Tongue (tissue), 2 donors: ENCODE data around the gene GPR31. TPM values are rescaled to one million over a fixed set of nuclear protein-coding genes. Genes with fewer than 3 reads are reported as not detected.
A peak's percentile ranks its signal among the peaks of the same experiment; 100 is the strongest.

Source experiments
- DNase-seq: peaks from one replicate; pipeline ENCODE4 v3.0.0-alpha.2; 2015
- total RNA-seq: library from RNA; depleted of rRNA; stranded (reverse); fragments of >200 nt; gene quantifications from one replicate; pipeline ENCODE4 v1.2.3, GENCODE V29; 2014

GPR31 gene
- total RNA-seq, 1 donor from 2014 or later = not detected

DNA sequence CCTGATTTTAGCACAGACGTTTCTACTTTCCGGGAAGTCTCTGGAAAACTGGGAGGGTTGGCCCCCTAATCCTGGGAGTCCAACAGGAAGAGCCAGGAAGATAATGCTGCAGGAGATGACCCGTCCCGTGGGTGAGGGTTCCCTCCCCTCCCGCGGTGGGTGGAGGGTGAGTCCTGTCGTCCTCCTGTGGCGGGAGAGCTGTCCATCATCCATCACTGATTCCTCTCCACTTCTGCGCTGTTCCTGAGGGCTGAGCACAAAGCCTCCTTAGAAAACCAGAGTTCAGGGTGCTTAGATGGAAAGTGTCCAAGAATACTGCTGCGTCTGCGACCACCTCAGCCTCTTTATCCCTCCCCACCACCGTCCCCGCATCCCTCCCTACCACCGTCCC lies 40.9 kb downstream of the GPR31 start:
- DNase-seq = no peak

GRCh38 chr6:167116109-167116837 lies 41.5 kb downstream of the GPR31 start:
- peak; percentile 56 for DNase-seq

- DNase-seq = no peak
These were observed 42.7 kb downstream of the GPR31 start for GRCh38 chr6:167115054-167115453.

DNA sequence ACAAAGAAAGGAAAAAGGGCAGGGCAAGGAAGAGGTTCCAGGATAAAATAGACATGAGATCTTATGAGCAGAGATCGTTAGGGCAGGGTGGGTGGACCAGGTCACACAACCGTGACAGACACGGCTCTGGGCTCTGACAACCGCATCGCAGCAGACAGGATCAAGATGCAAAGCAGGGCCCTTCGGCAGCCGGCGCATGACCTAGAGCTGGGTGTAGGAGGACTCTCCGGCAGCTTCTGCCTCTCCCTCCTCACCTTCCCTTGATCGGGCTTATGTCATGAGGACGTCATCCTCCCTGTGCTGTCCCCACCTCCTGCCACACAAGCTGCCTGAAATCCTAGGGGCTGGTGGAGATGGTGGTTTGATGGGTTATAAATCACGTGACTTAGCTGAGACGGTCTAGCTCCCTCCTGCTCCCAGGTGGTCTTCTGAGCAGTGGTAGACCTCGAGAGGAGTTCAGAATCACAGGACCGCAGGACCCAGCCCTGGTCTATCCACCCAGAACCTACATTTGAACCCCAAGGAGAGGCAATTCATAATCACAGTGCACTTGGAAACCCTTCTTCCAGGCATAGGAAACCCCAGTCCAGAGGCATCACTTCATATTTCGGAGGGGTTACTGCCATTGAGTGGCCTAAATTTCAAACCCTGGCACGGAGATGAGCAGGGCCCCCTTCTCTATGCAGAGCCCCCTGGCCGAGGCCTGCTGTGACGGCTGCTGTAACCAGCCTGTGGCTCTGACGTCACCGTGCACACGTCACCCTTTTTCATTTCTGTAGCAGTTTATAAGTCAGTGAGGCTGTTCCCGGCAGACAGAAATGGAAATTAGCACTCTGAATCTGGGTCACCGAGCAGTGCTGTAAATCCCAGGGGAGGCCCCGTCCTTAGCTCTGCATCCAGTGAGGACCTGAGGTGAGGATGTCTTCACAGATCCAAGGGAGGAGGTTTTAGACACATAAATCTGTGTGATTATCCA lies 43.6 kb downstream of the GPR31 start:
- DNase-seq = no peak

DNA sequence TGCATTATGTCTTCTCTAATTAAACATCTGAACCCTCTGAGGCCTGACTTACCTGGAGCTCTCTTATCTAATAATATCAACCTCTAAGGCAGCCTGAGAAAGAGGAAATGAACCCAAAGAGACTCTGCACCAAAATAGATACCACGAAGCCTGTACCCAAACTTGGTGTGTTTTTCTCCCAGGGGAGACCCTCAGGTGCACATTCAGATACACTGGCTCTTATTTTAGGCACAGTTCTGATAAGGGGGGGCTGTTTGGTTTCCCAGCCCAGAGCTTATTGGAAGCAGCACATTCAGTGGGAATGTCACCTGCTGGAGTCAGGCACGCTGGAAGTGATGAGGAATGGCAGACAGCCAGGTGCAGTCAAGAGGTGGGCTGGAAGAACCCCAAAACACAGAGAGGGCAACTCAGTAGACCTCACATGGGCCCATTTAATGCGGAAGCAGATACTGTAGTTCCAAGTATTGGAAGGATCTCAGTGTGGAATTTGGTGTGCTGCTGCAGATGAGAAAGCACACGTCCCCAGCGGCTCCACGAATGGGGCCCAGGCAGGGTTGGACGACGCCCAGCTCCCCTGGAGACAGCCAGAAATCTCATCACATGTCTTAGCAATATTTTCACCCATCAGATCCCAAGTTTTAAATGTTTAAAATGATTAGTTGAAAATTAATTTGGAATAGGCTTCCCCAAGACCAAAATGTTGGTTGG lies 44.6 kb downstream of the GPR31 start:
- DNase-seq = no peak

- no peak for DNase-seq
These were observed 45.4 kb downstream of the GPR31 start for GRCh38 chr6:167112421-167112820.

- no peak for DNase-seq
These were observed 46.2 kb downstream of the GPR31 start for GRCh38 chr6:167111597-167111996.

- DNase-seq = no peak
These were observed 48.1 kb downstream of the GPR31 start for GRCh38 chr6:167109651-167110050.

- no peak for DNase-seq
These were observed 49.5 kb downstream of the GPR31 start for GRCh38 chr6:167108278-167108677.

GRCh38 chr6:167107787-167108186 lies 50.0 kb downstream of the GPR31 start:
- DNase-seq = no peak

DNA sequence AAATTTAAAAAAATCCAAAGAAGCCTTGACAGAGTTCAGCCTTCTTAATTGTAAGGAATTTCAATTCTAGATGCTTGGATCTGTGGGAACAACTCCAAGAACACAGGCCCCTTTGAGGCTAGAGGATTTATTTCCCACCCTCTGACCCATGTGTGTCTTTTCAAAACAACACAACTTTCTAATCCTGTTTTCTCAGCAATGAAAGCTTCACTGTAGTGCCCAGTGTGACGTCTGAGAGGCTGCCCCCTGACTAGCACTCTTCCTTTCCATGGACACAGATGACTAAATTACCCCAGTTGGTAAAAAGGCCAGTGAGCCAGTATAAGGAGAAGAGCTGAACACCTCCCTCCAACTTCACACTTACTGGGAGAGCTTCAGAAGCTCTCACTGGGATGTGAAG lies 51.4 kb downstream of the GPR31 start:
- DNase-seq = no peak

Other genes with a start within 250 kb of the GPR31 start
- gene RNASET2, start 201.4 kb downstream of the GPR31 start, total RNA-seq = 20.7 TPM
- gene CEP43, start 158.6 kb downstream of the GPR31 start, total RNA-seq = 22.6 TPM
- not detected for gene CCR6, start 34.9 kb downstream of the GPR31 start, total RNA-seq
- gene UNC93A, start 133.3 kb upstream of the GPR31 start, total RNA-seq = 0.10 TPM
- not detected for gene TTLL2, start 167.1 kb upstream of the GPR31 start, total RNA-seq